Activated CD8-positive, alpha-beta memory T cell treated with anti-CD3 and anti-CD28 coated beads for 36 hours (primary cell): Measurements from ENCODE around the gene YPEL2. TPM values are rescaled to one million over a fixed set of nuclear protein-coding genes. Genes with fewer than 3 reads are reported as not detected.

Experiments
- CTCF ChIA-PET: fragments of 350-600 bp; sonication (Branson Sonifier 250); formaldehyde crosslinking; loops from one replicate; lab custom pipeline; 2021; ENCODE audit warnings: antibody characterized with exemption; lab: Charles Lee
- POLR2A ChIA-PET: fragments of 350-600 bp; sonication (Branson Sonifier 250); formaldehyde crosslinking; loops from one replicate; lab custom pipeline; 2021; ENCODE audit warnings: antibody characterized with exemption; lab: Charles Lee
- total RNA-seq, 2 experiments: library from RNA; stranded (reverse); gene quantifications; one replicate each; pipeline ENCODE4 v1.2.3, GENCODE V29; 2021

YPEL2 gene
- total RNA-seq, 2 experiments from 2014 or later = 4.1 to 5.6 TPM

DNA sequence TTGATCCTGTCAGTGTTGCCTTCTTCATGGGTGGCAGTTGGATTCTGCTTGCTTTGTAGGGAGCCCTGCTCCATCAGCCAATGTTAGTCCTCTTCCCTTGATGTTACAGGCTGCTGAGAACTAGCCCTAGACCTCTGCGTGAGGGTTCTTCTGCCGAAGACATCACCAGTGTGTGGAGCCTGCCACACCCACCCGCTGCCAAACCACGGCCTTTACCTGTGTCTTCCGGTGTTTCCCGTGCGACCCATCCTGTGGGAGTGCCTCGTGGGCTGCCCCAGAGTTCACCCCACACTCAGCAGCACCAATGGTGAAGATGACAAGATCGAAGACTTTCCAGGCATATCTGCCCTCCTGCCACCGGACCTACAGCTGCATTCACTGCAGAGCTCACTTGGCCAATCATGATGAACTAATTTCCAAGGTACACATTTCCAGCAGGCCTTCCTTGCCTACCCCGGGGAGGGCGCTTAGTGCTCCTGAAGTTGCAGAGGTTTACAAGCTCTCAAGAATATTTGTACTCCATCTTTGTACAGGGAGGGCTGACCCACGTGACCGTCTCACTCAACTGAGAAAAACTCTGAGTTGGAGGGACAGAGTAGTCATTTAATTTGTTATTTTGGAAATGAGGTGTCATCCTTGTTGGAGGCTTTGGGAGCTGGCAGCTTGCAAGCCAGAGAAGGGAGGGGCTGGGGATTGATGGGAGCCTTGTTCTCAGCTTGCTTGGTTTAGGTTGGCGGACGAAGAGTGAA lies 21.8 kb downstream of the YPEL2 start:
- ChIA-PET CTCF (interaction anchor here (0.9 to 1.3 kb wide), 2 partner anchors 15 to 21 kb away, joined by 4 read pairs; no protein-coding TSS in a partner anchor), POLR2A (no interaction called here)

DNA sequence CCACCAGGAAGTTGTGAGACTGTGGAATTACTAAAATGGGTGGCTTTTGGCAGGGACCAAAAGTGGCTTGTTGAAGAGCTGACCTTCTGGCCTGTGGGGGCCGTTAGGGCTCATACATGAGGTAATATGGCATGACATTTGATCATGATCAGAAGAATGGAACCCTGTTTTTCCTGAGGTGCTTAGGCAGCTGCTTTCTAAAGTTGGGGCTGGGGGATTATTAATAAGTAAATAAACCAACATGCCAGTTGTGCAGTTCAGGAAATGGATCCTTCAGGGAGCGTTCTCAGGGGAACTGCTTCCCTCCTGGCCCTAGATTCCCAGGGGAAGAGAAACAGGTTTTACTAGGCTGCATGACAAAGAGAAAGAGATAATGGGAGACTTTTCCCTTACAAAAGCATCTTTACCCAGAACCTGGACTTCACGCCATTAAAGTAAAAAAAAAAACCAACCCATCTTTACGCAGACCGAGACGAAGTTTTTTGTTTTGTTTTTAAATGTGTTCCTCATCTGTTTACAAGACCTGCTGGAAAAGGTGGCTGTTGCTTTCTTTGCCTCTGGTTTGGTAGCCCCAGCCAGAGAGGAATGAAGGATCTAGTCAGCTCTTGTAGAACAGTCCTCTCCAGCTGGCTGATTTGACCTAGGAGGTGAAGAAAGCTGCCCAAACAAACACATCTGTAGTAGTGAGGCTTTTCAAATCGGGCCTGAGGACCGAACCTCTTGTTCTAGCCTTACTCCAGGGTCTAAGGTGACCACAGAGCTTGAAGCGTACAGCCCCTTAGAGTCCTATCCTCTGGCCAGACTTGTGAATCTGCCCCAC lies 22.7 kb downstream of the YPEL2 start:
- POLR2A ChIA-PET = no interaction called here
- CTCF ChIA-PET = interaction anchor here (0.9 to 2.3 kb wide), 3 partner anchors 16 to 25 kb away, joined by 4 to 10 read pairs (median 4); no protein-coding TSS in a partner anchor

DNA sequence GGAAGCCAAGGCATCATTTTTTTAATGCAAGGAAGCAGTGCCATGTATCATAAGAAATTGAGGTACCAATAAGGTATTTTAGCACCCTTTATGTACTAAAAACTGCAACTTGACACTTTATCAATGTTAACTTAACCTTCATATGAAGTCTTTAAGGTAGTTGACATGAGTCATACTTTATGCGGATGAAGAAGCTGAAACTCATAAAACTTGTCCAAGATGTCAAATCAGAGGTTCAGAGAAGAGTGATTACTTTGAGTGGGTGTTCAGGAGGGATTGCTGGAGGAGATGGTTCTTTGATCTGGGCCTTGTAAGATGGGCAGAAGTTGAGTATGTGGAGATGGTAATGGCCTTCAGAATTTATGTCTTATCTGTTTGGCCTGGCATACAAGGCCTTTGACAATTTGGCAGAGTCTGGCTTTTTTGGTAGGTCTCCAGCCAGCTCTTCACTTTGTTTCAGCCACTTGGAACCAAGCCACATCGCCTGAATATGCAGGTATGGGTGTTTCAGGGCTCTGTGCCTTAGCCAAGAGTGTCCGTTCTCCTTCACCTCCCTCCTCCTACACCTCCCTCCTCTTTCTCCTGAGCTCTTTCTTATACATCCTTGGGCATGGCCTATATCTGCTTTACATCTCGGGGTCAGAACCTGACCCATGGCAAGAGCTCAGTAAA lies 23.7 kb downstream of the YPEL2 start:
- CTCF ChIA-PET = interaction anchor here (0.7 to 2.3 kb wide), 3 partner anchors 8 to 26 kb away, joined by 4 to 10 read pairs (median 4); no protein-coding TSS in a partner anchor
- POLR2A ChIA-PET = interaction anchor here (0.6 kb wide), 1 partner anchor 18 kb away, joined by 4 read pairs; no protein-coding TSS in a partner anchor

DNA sequence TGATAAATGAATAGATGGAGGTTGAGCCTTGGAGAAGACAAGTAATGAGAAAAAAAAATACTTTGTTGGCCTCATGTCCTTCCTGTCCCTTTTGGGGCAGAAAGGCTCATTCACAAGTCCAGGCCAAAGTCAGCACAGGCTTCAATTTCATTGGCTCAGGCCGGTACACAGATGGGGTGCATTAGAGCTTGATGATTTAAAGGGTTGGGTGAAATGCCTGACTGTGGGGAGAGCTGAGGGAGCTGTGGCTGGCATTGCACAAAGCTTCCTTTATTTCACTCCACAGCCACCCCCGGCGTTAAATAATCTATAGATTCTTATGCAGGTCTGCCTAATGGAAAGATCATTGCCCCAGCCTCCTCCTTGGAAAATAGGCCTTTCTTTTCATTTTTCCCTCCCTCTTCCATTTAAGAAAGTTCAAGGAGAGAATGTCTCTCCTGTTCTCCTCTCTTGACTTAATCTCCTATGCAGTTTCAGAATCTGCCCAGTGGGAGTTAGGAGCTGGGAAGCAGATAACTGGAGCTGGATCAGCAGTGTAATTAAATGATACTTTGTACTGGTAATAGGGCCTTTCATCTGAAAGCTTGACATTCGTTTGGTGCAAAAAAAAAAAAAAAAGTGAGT lies 24.4 kb downstream of the YPEL2 start:
- CTCF ChIA-PET = interaction anchor here (0.7 to 2.3 kb wide), 5 partner anchors 9 to 79 kb away, joined by 3 to 10 read pairs (median 4); no protein-coding TSS in a partner anchor
- POLR2A ChIA-PET = no interaction called here

DNA sequence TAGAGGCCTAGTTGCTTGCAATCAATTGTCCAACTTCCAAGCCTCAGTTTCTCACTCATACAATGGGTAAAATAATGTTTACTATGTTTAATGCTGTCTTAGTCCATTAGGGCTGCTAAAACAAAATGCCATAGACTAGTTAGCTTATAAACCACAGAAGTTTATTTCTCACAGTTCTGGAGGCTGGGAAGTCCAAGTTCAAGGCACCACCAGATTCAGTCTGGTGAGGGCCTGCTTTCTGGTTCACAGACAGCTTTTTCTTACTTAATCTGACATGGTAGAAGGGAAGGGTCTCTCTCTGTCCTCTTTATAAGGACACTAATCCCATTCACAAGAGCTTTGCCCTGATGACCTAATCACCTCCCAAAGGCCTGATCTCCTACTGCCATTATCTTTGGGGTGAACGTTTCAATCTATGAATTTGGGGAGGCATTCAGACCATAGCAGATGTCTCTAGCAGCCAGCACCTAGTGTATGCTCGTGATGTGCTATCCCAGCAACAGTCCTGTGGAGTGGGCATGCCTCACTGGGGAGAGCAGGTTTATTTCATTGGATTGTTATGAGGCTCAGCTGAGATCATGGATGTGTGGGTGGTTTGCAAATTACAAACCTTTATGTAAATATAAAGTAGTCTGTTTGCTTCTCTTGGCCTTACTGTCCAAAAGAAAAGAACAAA lies 25.2 kb downstream of the YPEL2 start:
- ChIA-PET CTCF (interaction anchor here (0.7 to 1.0 kb wide), 2 partner anchors 46 to 78 kb away, joined by 3 to 4 read pairs; no protein-coding TSS in a partner anchor), POLR2A (no interaction called here)

DNA sequence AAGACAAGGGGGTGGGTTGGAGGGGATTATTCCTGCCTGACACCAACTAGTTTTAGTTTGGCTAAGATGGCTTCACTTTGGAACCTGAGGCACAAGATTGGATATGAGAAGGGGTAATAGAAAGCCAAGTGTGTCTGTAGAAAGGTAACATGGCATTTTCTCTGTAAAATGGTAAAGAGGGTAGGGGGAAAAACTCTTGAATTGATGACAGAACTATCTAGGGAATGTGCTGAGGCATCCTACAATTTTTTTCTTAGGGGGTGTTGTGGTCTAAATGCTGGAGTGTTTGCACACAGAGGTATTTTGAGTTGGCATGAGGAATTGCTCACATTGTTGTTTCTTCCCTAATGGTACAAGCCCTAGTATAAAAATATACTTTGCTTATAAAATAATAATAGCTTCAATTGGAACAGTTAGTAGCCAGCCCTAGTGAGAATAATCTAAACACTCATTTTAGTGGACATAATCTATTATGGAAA lies 25.8 kb downstream of the YPEL2 start:
- POLR2A ChIA-PET = no interaction called here

DNA sequence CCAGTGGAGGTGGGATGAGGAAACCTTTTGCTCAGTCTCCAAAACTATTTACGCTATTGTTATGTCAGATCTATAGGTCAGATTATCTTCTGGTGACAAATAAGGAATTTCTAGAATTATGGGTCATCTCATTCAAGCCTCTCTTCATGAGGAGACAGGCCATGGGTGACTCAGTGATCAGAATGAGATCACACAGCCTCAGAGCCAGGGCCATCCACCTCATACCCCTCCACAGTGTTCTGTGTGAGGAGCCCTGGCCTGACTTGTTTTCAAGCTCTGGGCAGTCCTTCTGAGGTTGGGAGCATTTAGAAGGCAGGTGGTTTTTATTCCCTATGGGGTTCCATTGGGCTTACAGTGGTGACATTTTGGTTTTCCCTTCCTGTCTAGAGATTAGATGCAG lies 26.5 kb downstream of the YPEL2 start:
- POLR2A ChIA-PET = no interaction called here

More for the DNA sequence above, 25.8 kb downstream of the YPEL2 start:
- CTCF ChIA-PET = no interaction called here

DNA sequence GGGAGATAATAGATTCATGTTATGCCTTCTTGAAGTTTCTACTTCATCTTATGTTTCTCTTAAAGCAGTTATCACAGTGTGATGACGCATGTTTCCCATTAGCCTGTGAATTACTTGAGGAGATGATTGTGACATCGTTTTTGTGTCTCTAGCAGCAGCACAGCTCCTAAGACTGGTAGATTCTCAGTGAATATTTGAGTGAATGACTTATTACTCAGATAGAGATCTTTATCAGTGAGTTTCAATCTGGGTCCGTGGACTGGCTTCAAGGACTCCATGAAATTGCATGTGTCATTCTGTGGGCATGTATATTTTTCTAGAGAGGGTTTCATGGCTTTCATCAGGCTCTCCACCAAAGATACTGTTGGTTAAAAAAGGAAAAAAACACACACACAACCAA lies 29.9 kb downstream of the YPEL2 start:
- POLR2A ChIA-PET = interaction anchor here (1.5 kb wide), 1 partner anchor 29 kb away, joined by 3 read pairs; no protein-coding TSS in a partner anchor
- CTCF ChIA-PET = interaction anchor here (1.4 to 1.9 kb wide), 2 partner anchors 29 to 32 kb away, joined by 4 to 6 read pairs; no protein-coding TSS in a partner anchor

More for the DNA sequence above, 26.5 kb downstream of the YPEL2 start:
- CTCF ChIA-PET = no interaction called here

DNA sequence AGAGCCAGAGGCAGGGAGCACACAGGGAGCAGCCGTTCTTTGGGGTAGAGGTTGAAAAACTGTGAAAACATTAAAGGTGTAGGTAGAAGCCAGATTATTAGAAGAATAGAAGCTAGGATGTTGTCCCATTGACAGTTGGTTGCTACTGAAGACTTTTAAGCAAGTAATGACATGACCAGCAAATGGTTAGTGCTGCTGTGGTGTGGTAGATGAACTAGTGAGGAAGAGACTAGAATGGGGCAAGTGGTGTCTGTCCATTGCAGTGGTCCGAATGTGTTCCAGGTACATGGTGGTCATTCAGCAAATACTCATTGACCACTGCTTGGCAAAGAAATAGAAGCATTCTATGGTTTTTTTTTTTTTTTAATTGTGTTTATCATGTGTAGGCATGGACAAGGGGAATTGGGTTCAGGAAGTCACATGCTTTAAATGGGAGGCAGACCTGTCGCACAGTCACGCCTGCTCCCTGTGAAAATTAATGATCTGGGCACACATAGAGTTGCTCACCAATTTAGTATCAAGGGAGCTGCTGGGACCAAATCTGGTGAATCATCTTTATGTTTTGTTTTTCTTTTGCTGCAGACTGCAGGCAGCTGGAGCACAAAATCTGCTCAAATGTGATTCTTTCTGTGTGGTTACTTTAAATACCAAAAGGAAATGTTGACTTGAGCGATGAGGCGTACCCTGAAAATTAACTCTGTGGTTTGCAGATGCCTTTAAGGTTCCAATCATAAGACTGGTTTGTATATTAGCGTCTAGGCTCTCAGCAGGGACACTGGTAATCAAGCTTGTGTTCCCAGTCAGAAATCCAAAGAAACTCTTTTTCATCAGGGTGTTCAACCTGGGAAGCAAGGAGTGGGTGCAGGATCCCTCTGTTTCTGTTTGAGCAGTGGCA lies 30.7 kb downstream of the YPEL2 start:
- POLR2A ChIA-PET = interaction anchor here (0.5 kb wide), 1 partner anchor 66 kb away, joined by 3 read pairs; no protein-coding TSS in a partner anchor
- CTCF ChIA-PET = interaction anchor here (0.9 to 1.9 kb wide), 5 partner anchors 9 to 45 kb away, joined by 3 to 6 read pairs (median 4); no protein-coding TSS in a partner anchor

DNA sequence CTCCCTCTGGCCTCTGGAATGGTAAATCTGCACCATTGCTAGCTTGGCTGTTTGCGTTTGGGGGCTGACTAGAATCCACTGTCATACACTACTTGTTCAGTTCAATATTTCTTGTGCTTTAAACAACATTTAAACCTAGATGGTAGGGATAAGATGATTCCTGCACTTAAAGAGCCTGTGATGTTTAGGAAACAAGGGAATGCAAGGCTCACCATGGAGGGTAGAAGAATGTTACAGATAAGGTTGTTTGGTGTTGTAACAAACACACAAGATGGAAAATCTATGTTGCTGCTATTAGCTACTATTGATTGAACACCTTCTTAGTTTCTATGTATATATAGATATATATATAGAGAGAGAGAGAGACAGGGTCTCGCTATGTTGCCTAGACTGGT lies 31.4 kb downstream of the YPEL2 start:
- CTCF ChIA-PET = interaction anchor here (0.9 to 1.9 kb wide), 6 partner anchors 8 to 45 kb away, joined by 3 to 6 read pairs (median 4); no protein-coding TSS in a partner anchor
- POLR2A ChIA-PET = interaction anchor here (0.5 to 0.7 kb wide), 2 partner anchors 65 to 204 kb away, joined by 3 to 5 read pairs; no protein-coding TSS in a partner anchor

DNA sequence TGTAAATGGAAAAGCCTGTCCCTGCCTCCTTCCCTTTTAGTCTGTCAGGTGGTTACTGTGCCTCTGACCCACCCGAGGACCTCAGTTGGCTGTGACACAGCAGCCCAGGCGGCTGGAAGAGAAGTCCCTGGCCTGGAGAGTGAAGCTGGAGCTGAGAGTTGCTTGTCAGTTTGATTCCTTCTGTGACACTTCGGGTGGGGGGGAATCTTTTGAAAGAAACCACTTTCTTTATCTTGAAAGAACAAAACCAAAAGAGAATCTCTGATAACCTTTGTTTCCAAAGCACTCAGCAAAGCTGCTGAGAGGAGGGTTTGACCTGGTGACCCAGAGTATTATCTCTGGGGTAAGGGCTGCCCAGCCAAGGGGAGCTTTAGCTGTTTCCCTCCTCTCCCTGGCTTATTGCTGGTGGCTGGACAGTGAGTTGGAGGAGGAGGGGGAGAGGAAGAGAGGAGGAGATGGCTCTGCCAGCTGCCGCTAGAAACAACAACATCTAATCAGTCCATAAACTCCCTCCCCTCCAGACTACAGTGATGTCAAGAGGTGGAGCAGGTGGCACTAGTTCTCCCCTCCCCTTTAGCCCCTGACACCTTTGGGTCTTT lies 34.0 kb downstream of the YPEL2 start:
- POLR2A ChIA-PET = interaction anchor here (0.6 kb wide), 1 partner anchor 782 kb away, joined by 3 read pairs; no protein-coding TSS in a partner anchor
- CTCF ChIA-PET = interaction anchor here (0.6 to 2.2 kb wide), 5 partner anchors 10 to 992 kb away, joined by 3 to 7 read pairs (median 4); no protein-coding TSS in a partner anchor

DNA sequence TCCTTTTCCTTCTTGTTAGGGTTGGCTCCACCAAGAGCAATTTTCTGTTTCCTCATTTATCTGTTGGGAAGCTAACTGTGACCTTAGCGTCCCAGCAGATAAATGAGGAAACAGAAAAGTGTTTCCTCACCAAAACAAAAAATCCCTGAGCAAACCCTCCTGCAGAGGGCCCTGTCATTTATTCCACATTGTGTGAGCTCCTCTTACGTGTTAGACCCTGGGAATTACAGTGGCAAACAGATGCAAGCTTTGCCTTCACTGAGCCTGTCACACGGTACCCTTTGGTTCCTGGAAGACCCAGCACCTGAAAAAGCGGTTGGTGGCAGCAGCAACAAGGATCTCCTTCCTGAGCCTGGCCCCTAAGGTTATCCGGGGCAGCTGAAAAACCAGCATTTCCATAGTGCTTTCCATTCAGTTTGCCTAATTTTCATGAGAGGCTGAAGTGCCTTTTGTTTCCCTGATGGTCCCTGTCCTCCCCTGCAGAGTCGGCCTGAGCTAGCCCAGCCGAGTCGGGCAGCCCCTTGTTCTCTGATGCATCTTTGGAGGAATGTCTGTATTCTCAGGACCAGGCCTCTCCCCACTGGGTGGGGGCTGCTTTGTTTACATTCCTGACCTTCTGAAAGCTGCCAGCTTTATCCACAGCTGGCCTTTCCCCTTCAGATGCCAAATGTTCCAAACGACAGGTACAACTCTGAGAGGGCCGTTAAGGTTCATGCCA lies 34.7 kb downstream of the YPEL2 start:
- ChIA-PET POLR2A (interaction anchor here (0.5 to 0.6 kb wide), 2 partner anchors 23 to 783 kb away, joined by 3 to 5 read pairs; no protein-coding TSS in a partner anchor), CTCF (interaction anchor here (0.6 to 2.2 kb wide), 4 partner anchors 9 to 54 kb away, joined by 3 to 7 read pairs (median 4); no protein-coding TSS in a partner anchor)

DNA sequence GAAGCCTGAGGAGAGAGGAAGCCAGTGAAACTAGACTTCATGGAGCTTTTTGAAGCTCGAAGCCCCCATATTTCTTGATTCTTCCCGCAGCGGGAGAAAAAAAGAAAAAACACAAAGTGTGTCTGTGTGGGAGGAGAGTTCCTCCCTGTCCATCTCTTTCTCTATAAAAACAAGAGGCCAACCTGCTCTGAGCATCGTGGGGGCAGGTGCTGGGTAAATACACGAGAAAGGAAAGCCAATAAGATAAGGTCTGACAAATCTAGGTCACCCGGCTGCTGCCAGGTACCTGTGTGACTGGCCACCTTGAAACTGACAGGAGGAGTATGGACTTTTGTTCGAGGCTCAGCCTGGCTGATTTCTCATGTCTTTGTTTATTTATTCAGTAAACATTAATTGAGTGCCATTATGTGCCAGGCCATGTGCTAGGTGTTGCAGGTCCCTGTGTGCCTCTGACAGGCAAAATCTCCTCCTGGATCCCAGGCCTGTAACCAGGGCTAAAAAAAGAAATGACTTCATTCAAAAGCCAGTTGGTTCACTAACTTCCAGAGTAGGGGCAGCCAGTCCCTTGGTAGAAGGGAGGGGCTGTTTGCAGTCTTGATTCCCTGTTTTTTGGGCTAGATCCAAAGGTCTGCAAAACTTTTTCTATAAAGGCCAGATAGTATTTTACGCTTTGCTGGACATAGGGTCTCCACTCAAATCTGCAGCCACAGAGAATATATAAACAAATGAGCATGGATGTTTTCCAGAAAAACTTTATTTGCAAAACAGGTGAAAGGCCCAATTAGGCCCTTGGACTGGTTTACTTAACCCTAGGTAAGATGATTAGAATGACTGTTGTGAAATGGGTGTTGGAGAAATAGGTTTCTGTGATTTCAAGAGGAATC lies 35.6 kb downstream of the YPEL2 start:
- POLR2A ChIA-PET = interaction anchor here (0.5 kb wide), 1 partner anchor 24 kb away, joined by 5 read pairs; no protein-coding TSS in a partner anchor
- CTCF ChIA-PET = interaction anchor here (0.6 kb wide), 1 partner anchor 53 kb away, joined by 4 read pairs; no protein-coding TSS in a partner anchor

DNA sequence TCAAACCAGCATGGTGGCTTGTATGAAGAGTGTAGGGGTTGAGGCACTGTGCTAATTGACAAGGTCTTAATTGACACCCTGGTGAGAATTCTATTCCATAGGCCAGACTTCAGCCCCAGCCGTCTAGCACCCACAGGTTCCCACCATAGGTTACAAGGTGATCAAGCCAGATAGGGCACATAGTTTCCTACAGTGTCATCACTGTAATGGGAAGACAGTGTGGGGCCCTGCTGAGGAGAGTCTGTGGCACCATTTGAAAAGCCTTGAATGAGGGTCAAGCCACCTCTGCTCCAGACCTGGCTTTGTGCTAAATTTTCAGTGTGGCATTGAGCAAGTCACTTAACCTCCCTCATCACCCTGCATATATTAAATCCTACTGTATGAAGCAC lies 36.2 kb downstream of the YPEL2 start:
- ChIA-PET CTCF (no interaction called here), POLR2A (interaction anchor here (0.5 kb wide), 1 partner anchor 38 kb away, joined by 9 read pairs; no protein-coding TSS in a partner anchor)
